ENCODE measurements around the gene TRPM2.

TRPM2 gene

GRCh38 chr21:44322621-44323325 is 30.6 kb upstream of the TRPM2 start:
- DNase-seq: no peak

GRCh38 chr21:44323591-44323990 is 29.8 kb upstream of the TRPM2 start:
- no peak for DNase-seq

- no peak for DNase-seq
Measured at GRCh38 chr21:44324106-44324853, 29.1 kb upstream of the TRPM2 start.

GRCh38 chr21:44324854-44325107 is 28.6 kb upstream of the TRPM2 start:
- DNase-seq: no peak

- DNase-seq: no peak
Measured at GRCh38 chr21:44325386-44326271, 27.8 kb upstream of the TRPM2 start.

GRCh38 chr21:44326272-44326647 is 27.2 kb upstream of the TRPM2 start:
- DNase-seq: no peak

GRCh38 chr21:44326716-44327602 is 26.5 kb upstream of the TRPM2 start:
- no peak for DNase-seq

GRCh38 chr21:44327603-44327974 is 25.8 kb upstream of the TRPM2 start:
- no peak for DNase-seq

- DNase-seq: no peak
Measured at GRCh38 chr21:44328242-44328895, 25.1 kb upstream of the TRPM2 start.

- no peak for DNase-seq
Measured at GRCh38 chr21:44329086-44329889, 24.1 kb upstream of the TRPM2 start.

- DNase-seq: no peak
Measured at GRCh38 chr21:44329971-44330681, 23.3 kb upstream of the TRPM2 start.

- DNase-seq: no peak
Measured at GRCh38 chr21:44330698-44331097, 22.7 kb upstream of the TRPM2 start.

- no peak for DNase-seq
Measured at GRCh38 chr21:44331209-44331608, 22.2 kb upstream of the TRPM2 start.

GRCh38 chr21:44331650-44332307 is 21.6 kb upstream of the TRPM2 start:
- DNase-seq: no peak

GRCh38 chr21:44332383-44332782 is 21.0 kb upstream of the TRPM2 start:
- no peak for DNase-seq

GRCh38 chr21:44332965-44333364 is 20.5 kb upstream of the TRPM2 start:
- no peak for DNase-seq

GRCh38 chr21:44333509-44334328 is 19.7 kb upstream of the TRPM2 start:
- DNase-seq: no peak

- DNase-seq: no peak
Measured at GRCh38 chr21:44334329-44335030, 18.9 kb upstream of the TRPM2 start.

Measured in bone marrow (tissue), 2 donors.